ENCODE data around the gene GTF2IRD1. TPM values are rescaled to one million over a fixed set of nuclear protein-coding genes. Genes with fewer than 3 reads are reported as not detected.
A peak's percentile ranks its signal among the peaks of the same experiment; 100 is the strongest.
"Not testable (repeated sequence)": the region's sequence is repeated elsewhere in the genome, so short reads cannot be mapped to it uniquely, and the experiment has no call there.

Gene GTF2IRD1
- total RNA-seq, 2 experiments from 2014 or later = 0.94 to 1.3 TPM

- H3K27ac Mint-ChIP-seq; DNase-seq; H3K4me3 Mint-ChIP-seq; H3K9me3 Mint-ChIP-seq; H3K4me1 Mint-ChIP-seq; H3K27me3 Mint-ChIP-seq; H3K36me3 Mint-ChIP-seq (ENCODE audit: low read depth); POLR2A ChIA-PET: not testable (repeated sequence)
- CTCF ChIA-PET = interaction anchor here (1.6 kb wide), 1 partner anchor 22 kb away, joined by 7 read pairs; no protein-coding TSS in a partner anchor
Observed at GRCh38 chr7:74440143-74440542, 13.6 kb upstream of the GTF2IRD1 start.

GRCh38 chr7:74441801-74442200 is 11.9 kb upstream of the GTF2IRD1 start:
- Mint-ChIP-seq H3K36me3 (ENCODE audit: low read depth) (no peaks in the 10 kb centered on the region), H3K27me3 (no peaks in the 10 kb centered on the region), H3K27ac (no peak overlapping the region), H3K4me3 (no peak overlapping the region), H3K4me1 (no peaks in the 10 kb centered on the region), H3K9me3 (peaks cover 4% of the 10 kb centered on the region)
- ChIA-PET POLR2A (interaction anchor here (0.6 kb wide), 1 partner anchor 578 kb away, joined by 3 read pairs; no protein-coding TSS in a partner anchor), CTCF (interaction anchor here (0.6 to 0.8 kb wide), 2 partner anchors 9 to 1323 kb away, joined by 3 read pairs; no protein-coding TSS in a partner anchor)
- DNase-seq = no peak

- CTCF ChIA-PET = interaction anchor here (0.7 kb wide), 1 partner anchor 126 kb away, joined by 3 read pairs; no protein-coding TSS in a partner anchor
Observed at GRCh38 chr7:74443543-74444247, 10.0 kb upstream of the GTF2IRD1 start.

GRCh38 chr7:74449144-74449543 is 4.6 kb upstream of the GTF2IRD1 start:
- peaks cover 1% of the 10 kb centered on the region for H3K27me3 Mint-ChIP-seq
- POLR2A ChIA-PET = no interaction called here
- no peaks in the 10 kb centered on the region for H3K9me3 Mint-ChIP-seq
- peaks cover 19% of the 10 kb centered on the region for H3K4me1 Mint-ChIP-seq
- no peak overlapping the region for H3K4me3 Mint-ChIP-seq
- peaks cover 3% of the 10 kb centered on the region for H3K36me3 Mint-ChIP-seq (ENCODE audit: low read depth)
- H3K27ac Mint-ChIP-seq = no peak overlapping the region
- CTCF ChIA-PET = interaction anchor here (0.6 to 1.5 kb wide), 3 partner anchors 10 to 1826 kb away, joined by 3 to 7 read pairs (median 5); no protein-coding TSS in a partner anchor
- no peak for DNase-seq

More at GRCh38 chr7:74443543-74444247, 10.0 kb upstream of the GTF2IRD1 start:
- H3K9me3 Mint-ChIP-seq = no peaks in the 10 kb centered on the region
- H3K4me3 Mint-ChIP-seq = no peak overlapping the region
- no peaks in the 10 kb centered on the region for H3K27me3 Mint-ChIP-seq
- POLR2A ChIA-PET = no interaction called here
- H3K4me1 Mint-ChIP-seq = no peaks in the 10 kb centered on the region
- no peak overlapping the region for H3K27ac Mint-ChIP-seq
- H3K36me3 Mint-ChIP-seq (ENCODE audit: low read depth) = no peaks in the 10 kb centered on the region
- no peak for DNase-seq

GRCh38 chr7:74449809-74450397 is 3.8 kb upstream of the GTF2IRD1 start:
- Mint-ChIP-seq H3K9me3 (no peaks in the 10 kb centered on the region), H3K4me3 (no peak overlapping the region), H3K36me3 (ENCODE audit: low read depth) (peaks cover 3% of the 10 kb centered on the region), H3K27ac (no peak overlapping the region), H3K27me3 (peaks cover 1% of the 10 kb centered on the region), H3K4me1 (peaks cover 19% of the 10 kb centered on the region)
- ChIA-PET CTCF (interaction anchor here (0.6 to 1.5 kb wide), 7 partner anchors 9 to 1396 kb away, joined by 3 to 7 read pairs (median 3); no protein-coding TSS in a partner anchor), POLR2A (no interaction called here)
- DNase-seq = peak; percentile 77

- Mint-ChIP-seq H3K27me3 (peaks cover 9% of the 10 kb centered on the region), H3K4me3 (peak overlapping the region; percentile 53), H3K36me3 (ENCODE audit: low read depth) (peaks cover 3% of the 10 kb centered on the region), H3K4me1 (peaks cover 19% of the 10 kb centered on the region), H3K9me3 (no peaks in the 10 kb centered on the region), H3K27ac (peak overlapping the region; percentile 88)
- DNase-seq = no peak
- ChIA-PET CTCF (interaction anchor here (1.8 kb wide), 1 partner anchor 114 kb away, joined by 6 read pairs; no protein-coding TSS in a partner anchor), POLR2A (no interaction called here)
Observed at GRCh38 chr7:74452748-74453321, 871 bp upstream of the GTF2IRD1 start.

GRCh38 chr7:74454021-74454924 is 567 bp downstream of the GTF2IRD1 start:
- peaks cover 19% of the 10 kb centered on the region for H3K4me1 Mint-ChIP-seq
- ChIA-PET CTCF (no interaction called here), POLR2A (no interaction called here)
- peaks cover 3% of the 10 kb centered on the region for H3K36me3 Mint-ChIP-seq (ENCODE audit: low read depth)
- peaks cover 9% of the 10 kb centered on the region for H3K27me3 Mint-ChIP-seq
- no peak for DNase-seq
- no peaks in the 10 kb centered on the region for H3K9me3 Mint-ChIP-seq
- H3K4me3 Mint-ChIP-seq = peak overlapping the region; percentile 13
- no peak overlapping the region for H3K27ac Mint-ChIP-seq

- DNase-seq = no peak
- CTCF ChIA-PET = interaction anchor here (0.6 kb wide), 1 partner anchor 241 kb away, joined by 3 read pairs; no protein-coding TSS in a partner anchor
- H3K4me3 Mint-ChIP-seq = peak overlapping the region; percentile 13
Observed at GRCh38 chr7:74454925-74455288, 1.2 kb downstream of the GTF2IRD1 start.

GRCh38 chr7:74455291-74455804 is 1.6 kb downstream of the GTF2IRD1 start:
- CTCF ChIA-PET = interaction anchor here (0.6 kb wide), 1 partner anchor 240 kb away, joined by 3 read pairs; no protein-coding TSS in a partner anchor
- peaks cover 3% of the 10 kb centered on the region for H3K36me3 Mint-ChIP-seq (ENCODE audit: low read depth)
- peaks cover 9% of the 10 kb centered on the region for H3K27me3 Mint-ChIP-seq
- POLR2A ChIA-PET = no interaction called here
- peaks cover 17% of the 10 kb centered on the region for H3K4me1 Mint-ChIP-seq
- no peak overlapping the region for H3K4me3 Mint-ChIP-seq
- DNase-seq = no peak
- peak overlapping the region; percentile 60 for H3K27ac Mint-ChIP-seq
- H3K9me3 Mint-ChIP-seq = no peaks in the 10 kb centered on the region

More at GRCh38 chr7:74454925-74455288, 1.2 kb downstream of the GTF2IRD1 start:
- POLR2A ChIA-PET = no interaction called here
- Mint-ChIP-seq H3K9me3 (no peaks in the 10 kb centered on the region), H3K27me3 (peaks cover 9% of the 10 kb centered on the region), H3K36me3 (ENCODE audit: low read depth) (peaks cover 3% of the 10 kb centered on the region), H3K4me1 (peaks cover 19% of the 10 kb centered on the region), H3K27ac (no peak overlapping the region)

- no peak overlapping the region for H3K4me3 Mint-ChIP-seq
- H3K36me3 Mint-ChIP-seq (ENCODE audit: low read depth) = peaks cover 3% of the 10 kb centered on the region
- peaks cover 15% of the 10 kb centered on the region for H3K4me1 Mint-ChIP-seq
- ChIA-PET CTCF (no interaction called here), POLR2A (no interaction called here)
- no peaks in the 10 kb centered on the region for H3K9me3 Mint-ChIP-seq
- no peak overlapping the region for H3K27ac Mint-ChIP-seq
- no peak for DNase-seq
- H3K27me3 Mint-ChIP-seq = peaks cover 9% of the 10 kb centered on the region
Observed at GRCh38 chr7:74455928-74456327, 2.2 kb downstream of the GTF2IRD1 start.

- Mint-ChIP-seq H3K4me3 (no peak overlapping the region), H3K36me3 (ENCODE audit: low read depth) (peaks cover 3% of the 10 kb centered on the region), H3K9me3 (no peaks in the 10 kb centered on the region), H3K4me1 (peaks cover 12% of the 10 kb centered on the region), H3K27ac (no peak overlapping the region), H3K27me3 (peaks cover 9% of the 10 kb centered on the region)
- POLR2A ChIA-PET = no interaction called here
- CTCF ChIA-PET = no interaction called here
- no peak for DNase-seq
Observed at GRCh38 chr7:74457007-74457406, 3.3 kb downstream of the GTF2IRD1 start.
